Stimulated activated CD8-positive, alpha-beta memory T cell treated with anti-CD3 and anti-CD28 coated beads, Interleukin-15, amount 100 ng/mL, for 1 hour (primary cell): Measurements from ENCODE around the gene PRDX1.
"Not testable (repeated sequence)": the region's sequence is repeated elsewhere in the genome, so short reads cannot be mapped to it uniquely, and the experiment has no call there.

Experiments
- DNase-seq: peaks from one replicate; pipeline ENCODE4 v3.0.0-alpha.2; 2020; ENCODE audit warnings: low read depth

PRDX1 gene

DNA sequence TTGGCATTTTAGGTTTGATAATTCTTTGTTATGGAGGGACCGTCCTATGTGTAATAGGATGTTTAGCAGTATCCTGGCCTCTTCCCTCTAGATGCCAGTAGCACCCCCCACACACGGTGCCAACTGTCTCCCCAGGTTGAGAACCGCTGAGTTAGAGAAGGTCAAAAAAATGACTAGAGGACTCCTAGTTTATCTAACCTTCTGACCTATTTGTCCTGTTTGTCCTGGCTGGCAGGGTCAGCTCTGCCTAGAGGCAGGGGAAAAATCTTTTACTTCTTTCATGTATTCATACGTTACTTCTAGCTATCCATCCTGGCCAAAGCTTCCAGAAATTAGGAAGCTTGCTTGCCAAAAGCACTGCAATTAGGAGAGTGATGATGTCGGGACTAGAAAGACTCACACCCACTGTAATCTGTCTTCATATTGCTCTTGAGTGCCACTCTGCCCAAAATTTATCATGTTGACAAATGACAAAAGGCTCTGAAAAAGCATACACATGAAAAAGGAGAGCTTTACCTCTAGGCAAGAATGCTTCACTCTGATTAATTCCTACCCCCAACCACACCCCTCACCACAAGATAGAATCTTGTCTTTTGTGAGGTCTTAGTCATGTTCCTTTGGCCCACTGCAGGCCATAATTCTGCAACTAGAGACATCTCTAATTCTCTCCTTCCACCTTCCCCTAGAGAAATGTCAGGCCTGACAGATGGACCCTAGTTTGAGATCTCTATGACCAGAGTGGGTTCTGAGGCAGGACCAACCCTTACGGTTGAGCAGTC, 14.5 kb upstream of the PRDX1 start:
- DNase-seq: no peak

DNA sequence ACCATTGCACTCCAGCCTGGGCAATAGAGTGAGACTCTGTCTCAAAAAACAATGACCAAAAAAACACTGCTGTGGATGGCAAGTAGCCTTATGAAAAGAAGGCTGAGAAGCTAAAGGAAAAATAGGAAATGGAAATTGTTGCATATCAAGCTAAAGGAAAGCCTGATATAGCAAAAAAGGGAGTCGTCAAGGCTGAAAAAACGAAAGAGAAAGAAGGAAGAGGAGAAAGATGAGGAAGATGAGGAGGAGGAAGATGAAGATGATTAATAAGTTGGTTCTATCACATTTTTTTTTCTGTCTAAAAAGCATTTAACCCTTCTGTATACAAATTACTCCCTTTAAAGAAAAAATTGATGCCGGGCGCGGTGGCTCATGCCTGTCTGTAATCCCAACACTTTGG, 10.2 kb upstream of the PRDX1 start:
- no peak for DNase-seq

DNA sequence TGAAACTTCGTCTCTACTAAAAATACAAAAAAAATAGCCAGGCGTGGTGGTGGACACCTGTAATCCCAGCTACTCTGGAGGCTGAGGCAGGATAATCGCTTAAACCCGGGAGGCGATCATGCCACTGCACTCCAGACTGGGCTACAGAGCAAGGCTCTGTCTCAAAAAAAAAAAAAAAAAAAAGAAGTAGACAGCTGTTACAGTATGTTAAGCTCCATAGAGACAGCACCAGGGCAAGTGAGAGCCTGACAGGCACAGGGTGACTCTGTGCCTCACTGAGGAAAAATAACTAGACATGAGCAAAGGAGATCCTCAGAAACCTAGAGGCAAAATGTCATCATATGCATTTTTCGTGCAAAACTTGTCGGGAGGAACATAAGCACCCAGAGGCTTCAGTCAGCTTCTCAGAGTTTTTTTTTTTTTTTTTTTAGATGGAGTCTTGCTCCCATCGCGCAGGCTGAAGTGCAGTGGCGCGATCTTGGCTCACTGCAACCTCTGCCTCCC, 9.0 kb upstream of the PRDX1 start:
- no peak for DNase-seq

DNA sequence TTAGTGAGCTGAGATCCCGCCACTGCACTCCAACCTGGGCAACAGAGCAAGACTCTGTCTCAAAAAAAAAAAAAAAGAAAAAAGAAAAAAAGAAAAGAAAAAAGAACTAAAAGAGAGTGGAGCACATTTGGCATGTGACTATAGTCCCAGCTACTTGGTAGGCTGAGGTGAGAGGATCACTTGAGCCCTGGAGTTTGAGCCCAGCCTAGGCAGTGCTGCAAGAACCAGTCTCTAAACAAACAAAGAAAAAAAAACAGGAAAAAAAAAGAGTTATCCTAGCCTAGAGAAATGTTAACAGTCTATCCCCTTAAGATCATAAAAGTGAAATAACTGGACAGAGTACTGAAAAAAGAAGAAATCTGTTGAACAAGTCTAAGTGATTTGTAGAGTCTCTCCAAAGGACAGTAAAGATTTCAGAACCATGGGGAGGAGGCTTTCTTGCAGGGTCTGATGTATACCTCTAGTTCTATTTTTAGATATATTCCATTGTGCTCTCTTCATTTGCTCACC, 4.5 kb upstream of the PRDX1 start:
- no peak for DNase-seq

DNA sequence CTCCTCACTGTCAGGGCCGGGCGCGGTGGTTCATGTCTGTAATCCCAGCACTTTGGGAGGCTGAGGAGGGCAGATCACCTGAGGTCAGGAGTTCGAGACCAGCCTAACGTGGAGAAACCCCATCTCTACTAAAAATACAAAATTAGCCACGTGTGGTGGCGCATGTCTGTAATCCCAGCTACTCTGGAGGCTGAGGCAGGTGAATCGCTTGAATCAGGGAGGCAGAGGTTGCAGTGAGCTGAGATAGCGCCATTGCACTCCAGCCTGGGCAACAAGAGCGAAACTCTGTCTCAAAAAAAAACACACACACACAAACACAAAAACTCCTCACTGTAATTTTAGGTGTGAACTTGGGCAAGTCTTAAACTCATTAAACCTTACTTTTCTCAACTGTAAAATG, 2.3 kb upstream of the PRDX1 start:
- not testable (repeated sequence) for DNase-seq

DNA sequence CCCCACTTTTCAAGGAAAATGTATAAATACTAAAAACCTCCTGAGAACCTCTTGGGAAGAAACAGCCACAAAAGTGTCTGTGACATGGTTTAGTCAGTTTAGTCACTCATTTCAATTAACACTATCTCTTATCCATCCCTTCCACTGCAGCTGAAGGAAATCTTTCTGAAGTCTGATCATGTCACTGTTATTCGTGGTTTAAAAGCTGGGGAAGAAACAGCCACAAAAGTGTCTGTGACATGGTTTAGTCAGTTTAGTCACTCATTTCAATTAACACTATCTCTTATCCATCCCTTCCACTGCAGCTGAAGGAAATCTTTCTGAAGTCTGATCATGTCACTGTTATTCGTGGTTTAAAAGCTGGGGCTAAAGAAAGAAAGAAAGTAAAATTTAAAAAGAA, 1.8 kb upstream of the PRDX1 start:
- not testable (repeated sequence) for DNase-seq

DNA sequence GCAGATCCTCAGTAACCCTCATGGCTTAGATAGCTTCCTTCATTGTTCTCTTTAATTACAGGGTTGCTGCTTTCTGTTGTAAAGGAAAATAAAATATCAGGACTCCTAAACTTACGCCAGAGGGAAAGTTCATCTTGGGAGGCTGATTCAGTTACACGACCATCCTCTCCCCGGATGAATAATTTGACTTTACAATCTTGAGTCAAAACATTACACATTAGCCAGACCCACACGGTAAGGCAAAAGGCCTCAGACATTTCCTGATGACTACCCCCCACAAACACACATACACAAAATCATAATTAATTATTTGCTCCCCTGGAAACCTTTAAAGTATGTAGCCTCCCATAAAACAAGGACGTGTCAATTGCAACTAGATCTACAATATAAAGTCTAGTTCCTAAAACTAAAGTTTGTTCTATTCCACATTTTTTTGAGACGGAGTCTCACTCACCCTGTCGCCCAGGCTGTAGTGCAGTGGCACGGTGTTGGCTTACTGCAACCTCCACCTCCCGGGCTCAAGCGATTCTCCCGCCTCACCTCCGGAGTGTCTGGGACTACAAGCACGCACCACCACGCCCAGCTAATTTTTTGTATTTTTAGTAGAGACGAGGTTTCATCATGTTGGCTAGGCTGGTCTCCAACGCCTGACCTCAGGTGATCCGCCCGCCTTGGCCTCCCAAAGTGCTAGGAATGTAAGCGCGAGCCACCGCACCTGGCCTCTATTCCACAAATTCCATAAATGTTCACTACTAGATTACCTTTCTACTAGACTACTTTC, 830 bp upstream of the PRDX1 start:
- DNase-seq: no peak

DNA sequence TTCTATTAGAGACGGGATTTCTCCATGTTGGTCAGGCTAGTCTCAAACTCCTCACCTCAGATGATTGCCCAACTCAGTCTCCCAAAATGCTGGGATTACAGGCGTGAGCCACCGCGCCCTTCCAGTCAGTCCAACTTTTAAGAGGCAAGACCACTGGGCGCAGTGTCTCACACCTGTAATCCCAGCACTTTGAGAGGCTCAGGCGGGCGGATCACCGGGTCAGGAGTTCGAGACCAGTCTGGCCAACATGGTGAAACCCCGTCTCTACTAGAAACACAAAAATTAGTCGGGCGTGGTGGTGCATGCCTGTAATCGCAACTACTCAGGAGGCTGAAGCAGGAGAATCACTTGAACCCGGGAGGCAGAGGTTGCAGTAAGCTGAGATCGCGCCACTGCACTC, 1.9 kb downstream of the PRDX1 start:
- DNase-seq: not testable (repeated sequence)

DNA sequence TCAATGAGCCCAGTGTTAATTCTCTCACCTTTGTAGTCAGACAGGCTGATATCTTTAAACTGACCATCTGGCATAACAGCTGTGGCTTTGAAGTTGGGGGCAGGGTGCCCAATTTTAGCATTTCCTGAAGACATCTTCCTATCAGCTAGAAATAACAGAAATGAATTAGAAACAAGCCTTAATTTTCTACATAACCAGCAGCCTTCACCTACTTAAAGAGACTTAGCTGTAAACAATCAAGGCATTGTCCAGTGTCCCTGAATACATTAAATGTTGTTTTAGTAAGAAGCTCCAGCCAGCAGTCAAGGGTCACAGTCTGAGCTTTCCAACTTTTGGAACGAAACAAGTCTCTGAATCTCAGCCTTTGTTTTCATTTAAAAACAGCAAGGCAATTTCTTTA, 2.8 kb downstream of the PRDX1 start:
- no peak for DNase-seq

DNA sequence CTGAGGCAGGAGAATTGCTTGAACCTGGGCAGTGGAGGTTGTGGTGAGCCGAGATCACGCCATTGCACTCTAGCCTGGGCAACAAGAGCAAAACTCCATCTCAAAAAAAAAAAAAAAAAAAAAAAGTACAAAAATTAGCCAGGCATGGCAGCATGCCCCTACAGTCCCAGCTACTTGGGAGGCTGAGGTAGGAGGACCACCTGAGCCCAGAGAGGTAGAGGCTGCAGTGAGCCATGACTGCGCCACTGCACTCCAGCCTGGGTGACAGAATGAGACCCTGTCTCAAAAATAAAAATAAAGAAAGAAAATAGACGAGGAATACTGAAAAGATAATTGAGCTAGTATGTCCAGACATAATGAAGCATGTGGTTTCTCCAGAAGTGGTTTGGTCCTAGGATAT, 3.3 kb downstream of the PRDX1 start:
- not testable (repeated sequence) for DNase-seq

DNA sequence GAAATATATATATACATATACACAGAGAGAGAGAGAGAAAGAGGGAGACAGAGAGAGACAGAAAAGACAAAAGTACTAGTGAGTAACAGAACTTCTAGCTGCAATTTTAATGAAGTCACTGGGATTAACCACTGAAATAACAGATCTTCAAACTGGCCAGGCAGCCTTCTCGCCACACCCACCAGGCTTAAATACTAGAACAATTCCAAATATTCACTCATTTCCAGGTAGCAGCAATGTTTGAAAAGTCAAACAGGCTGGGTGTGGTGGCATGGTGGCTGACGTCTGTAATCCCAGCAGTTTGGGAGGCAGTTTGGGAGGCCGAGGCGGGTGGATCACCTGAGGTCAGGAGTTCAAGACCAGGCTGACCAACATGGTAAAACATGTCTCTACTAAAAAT, 5.2 kb downstream of the PRDX1 start:
- DNase-seq: no peak

DNA sequence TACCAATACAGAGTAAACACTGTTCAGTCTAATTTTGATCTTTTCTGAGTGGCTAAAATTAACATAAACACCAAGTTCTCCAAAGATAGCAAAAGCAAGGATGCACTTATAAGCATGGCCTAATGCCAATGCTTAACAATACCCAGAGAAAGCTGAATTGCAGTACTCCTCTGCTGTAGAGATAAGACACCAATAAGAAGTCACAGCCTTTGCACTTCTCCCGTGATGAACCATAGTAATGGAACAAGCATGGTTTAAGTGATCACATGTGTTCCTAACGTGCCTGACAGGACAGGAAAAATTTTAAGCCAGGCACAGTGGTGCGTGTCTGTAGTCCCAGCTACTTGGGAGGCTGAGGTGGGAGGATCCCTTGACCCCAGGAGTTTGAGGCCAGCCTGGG, 5.6 kb downstream of the PRDX1 start:
- DNase-seq: no peak

DNA sequence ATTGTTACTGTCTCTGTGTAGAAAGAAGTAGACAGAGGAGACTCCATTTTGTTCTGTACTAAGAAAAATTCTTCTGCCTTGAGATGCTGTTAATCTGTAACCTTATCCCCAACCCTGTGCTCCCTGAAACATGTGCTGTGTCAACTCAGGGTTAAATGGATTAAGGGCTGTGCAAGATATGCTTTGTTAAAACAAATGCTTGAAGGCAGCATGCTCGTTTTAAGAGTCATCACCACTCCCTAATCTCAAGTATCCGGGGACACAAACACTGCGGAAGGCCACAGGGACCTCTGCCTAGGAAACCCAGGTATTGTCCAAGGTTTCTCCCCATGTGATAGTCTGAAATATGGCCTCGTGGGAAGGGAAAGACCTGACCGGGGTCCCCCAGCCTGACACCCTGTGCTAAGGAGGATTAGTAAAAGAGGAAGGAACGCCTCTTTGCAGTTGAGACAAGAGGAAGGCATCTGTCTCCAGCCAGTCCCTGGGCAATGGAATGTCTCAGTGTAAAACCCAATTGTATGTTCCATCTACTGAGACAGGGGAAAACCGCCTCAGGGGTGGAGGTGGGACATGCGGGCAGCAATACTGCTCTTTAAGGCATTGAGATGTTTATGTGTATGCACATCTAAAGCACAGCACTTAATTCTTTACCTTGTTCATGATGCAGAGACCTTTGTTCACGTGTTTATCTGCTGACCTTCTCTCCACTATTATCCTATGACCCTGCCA, 8.0 kb downstream of the PRDX1 start:
- not testable (repeated sequence) for DNase-seq

DNA sequence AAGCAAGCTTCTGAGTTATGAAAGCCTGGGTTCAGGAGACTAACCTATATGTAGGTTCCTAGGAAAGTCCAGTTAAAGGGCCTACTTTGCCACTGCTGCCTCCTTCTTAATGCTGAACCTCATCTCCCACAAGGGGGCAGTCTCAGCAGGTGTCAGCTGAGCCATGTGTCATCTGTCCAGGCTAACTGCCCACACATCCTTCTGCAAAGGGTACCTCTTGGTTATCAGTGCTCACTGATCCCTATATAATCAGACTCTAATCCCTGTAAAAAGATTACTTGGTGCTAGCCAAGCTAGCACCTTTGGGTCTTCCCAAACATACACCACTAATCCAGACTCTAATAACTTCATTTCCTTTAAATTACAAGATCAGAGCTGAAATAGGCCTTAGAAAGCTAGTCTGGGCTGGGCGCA, 9.0 kb downstream of the PRDX1 start:
- DNase-seq: peak; percentile 16

DNA sequence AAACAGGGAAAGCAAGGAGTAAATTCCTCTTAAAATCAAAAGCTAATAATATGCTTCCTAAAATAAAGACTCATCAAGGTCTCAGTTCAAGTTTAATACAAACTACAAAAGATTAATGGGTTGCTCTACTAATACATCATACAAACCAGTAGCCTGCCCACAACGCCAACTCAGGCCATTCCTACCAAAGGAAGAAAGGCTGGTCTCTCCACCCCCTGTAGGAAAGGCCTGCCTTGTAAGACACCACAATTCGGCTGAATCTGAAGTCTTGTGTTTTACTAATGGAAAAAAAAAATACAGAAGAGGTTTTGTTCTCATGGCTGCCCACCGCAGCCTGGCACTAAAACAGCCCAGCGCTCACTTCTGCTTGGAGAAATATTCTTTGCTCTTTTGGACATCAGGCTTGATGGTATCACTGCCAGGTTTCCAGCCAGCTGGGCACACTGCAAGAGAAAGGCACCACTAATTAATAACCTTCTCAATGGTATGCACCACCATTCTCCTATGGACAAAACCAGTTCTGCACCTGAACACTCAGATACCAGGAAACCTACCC, 10.6 kb downstream of the PRDX1 start:
- no peak for DNase-seq

DNA sequence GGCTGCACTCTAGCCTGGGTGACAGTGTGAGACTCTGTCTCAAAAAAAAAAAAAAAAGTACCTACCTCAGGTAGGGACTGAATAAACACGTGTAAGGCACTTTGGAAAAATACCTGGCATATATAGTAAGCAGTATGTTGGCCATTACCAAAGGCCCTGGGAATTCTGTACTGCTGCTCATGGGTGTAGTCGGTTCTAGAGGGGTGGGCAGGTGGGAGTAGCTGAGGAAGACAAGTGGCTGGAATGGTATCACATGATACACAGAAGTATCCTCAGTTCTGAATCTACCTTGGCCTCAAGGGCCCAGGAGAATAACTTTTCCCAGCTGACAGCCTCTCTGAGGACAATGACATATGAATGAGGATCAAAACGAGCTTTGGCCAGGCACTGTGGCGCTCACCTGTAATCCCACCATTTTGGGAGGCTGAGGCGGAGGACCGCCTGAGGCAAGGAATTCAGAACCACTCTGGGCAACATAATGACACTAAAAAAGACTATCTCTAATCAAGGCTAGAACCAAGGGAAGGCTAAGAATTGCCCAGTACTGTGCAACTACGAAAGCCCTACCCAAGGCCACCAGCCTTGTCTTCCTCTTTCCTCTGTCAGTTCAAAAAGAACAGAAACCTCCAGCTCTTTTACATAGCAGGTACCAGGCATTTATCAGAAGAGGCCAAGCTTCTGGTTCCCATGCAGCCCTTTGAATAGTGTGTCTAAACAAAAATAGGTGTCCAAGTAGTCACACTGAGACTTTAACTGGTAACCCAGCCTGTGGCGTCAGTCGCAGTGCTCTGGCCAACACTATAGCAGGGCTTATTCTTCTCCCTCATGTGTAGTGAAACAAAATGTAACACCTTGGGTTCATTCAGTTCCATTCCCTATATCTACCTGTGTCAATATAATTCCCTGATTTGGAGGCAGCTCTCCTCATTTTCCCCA, 11.4 kb downstream of the PRDX1 start:
- DNase-seq: no peak

DNA sequence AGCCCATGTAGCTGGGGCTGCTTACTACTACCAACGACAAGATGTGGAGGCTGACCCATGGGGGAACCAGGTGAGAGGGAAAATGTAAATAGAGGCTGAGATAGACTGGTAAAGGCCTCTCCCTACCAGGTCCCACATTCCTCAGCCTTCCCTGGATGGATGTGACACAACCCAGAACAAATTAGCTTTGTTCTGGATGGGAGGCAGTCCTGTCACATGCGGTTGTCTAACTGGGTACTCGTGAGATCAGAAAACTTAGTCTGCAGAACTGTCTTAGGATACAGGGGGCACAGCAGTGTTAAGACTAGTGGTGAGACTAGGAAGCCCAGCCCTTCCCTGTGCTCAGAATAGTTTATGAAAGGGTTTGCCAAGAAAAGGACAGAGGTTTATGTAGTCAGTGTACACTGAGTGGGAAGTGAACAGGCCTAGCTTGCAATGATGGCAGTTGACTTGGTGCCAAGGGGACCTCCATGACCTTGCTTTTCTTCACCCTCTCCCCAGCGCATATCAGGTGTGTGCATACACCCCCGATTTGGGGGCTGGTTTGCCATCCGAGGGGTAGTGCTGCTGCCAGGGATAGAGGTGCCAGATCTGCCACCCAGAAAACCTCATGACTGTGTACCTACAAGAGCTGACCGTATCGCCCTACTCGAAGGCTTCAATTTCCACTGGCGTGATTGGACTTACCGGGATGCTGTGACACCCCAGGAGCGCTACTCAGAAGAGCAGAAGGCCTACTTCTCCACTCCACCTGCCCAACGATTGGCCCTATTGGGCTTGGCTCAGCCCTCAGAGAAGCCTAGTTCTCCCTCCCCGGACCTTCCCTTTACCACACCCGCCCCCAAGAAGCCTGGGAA, 13.2 kb downstream of the PRDX1 start:
- no peak for DNase-seq

DNA sequence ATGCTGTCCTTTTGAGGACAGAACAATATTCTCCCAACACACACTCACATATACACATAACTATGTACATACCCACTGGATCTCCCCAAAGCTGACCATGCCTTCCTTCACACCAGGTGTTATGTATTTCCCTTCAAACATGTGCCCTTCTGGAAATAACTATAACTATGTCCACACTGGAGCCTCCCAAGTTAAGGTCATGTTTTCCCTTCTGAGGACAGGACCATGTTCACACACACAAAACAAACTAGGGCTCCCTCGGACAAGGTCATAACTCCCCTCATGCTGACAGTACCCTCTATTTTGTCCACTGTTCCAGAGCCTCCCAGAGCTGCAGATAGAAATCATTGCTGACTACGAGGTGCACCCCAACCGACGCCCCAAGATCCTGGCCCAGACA, 13.8 kb downstream of the PRDX1 start:
- DNase-seq: no peak

DNA sequence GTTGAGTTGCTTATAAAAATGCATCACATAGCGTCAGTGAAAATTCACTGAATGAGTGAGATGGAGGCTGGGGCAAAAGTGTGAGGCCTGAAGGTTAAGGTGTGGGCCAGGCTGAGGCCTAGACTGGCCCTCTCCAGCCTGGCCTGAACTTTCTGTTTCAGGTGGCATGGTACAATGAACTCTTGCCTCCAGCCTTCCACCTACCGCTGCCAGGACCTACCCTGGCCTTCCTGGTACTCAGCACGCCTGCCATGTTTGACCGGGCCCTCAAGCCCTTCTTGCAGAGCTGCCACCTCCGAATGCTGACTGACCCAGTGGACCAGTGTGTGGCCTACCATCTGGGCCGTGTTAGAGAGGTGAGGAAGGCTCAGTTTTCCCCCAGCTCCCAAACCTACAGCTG, 14.5 kb downstream of the PRDX1 start:
- no peak for DNase-seq
